Nucleus accumbens (tissue), 56 donors: ENCODE data around the gene ZBED4.

Experiments used
- DNase-seq, 56 donors: peaks; one replicate each; lab custom pipeline; 2025; lab: John Stamatoyannopoulos, UW

The ZBED4 gene

GRCh38 chr22:49897015-49897684 lies 43.5 kb downstream of the ZBED4 start:
- DNase-seq, result no peak

DNA sequence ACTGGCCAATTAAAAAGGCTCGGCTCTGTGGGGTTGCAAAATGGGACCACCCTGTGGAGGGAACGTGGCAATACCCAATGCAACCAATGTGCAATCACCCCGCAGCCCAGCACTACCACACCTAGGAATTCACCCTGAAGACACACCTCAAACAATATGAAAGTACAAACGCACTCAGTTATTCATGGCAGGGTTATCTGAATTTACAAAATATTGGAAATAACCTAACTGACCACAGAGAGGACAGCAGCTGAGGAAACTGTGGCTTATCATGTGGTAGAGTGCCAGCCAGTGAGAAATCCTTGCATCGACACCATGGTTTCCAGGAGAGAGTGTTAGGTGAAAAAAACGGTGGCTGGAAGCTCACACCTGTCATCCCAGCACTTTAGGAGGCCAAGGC lies 45.9 kb downstream of the ZBED4 start:
- no peak for DNase-seq

DNA sequence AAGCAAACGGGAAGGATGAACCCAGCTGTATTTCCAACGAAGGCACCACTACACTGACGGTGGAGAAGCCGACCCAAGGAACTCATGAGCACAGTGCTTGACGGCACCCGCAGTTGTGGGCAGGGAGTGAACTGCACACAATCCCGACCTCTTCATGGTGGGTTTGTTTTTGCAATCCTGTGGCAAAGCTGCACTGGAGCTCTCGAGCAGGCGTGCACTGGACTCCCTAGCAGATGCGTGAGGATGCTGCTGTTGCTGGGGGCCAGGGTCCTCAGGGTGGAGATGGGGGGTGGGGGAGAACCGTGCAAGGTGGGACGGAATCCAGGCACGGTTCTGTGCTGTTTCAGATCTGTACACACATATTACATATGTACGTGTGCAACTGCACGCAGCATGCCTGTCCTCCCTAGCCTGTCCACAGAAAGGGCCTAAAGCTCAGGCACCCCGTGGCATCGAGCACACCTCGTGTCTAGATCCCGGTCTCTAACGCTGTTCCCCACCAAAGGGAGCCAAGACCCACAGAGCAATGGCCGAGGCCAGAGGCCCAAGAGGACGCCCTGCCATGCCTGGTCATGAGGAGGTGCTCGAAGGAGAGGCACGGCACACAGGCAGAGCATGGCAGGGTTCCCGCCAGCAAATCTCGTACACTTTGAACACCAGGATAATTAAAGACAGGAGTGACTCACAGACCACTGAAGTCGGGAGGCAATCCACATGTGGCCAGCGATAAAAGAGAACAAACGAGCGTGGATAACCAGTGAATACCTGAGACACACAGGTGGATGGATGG lies 47.0 kb downstream of the ZBED4 start:
- DNase-seq, result no peak

DNA sequence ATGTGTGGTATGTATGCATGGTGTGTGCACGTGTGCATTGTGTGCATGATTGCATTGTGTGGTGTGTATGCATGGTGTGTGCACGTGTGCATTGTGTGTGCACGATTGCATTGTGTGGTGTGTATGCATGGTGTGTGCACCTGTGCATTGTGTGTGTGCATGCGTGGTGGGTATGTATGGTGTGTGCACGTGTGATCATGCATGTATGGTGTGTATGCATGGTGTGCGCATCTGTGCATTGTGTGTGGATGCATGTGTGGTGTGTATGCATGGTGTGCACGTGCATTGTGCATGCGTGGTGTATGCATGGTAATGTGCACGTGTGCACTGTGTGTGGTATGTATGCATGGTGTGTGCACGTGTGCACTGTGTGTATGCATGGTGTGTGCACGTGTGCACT lies 47.8 kb downstream of the ZBED4 start:
- no peak for DNase-seq

DNA sequence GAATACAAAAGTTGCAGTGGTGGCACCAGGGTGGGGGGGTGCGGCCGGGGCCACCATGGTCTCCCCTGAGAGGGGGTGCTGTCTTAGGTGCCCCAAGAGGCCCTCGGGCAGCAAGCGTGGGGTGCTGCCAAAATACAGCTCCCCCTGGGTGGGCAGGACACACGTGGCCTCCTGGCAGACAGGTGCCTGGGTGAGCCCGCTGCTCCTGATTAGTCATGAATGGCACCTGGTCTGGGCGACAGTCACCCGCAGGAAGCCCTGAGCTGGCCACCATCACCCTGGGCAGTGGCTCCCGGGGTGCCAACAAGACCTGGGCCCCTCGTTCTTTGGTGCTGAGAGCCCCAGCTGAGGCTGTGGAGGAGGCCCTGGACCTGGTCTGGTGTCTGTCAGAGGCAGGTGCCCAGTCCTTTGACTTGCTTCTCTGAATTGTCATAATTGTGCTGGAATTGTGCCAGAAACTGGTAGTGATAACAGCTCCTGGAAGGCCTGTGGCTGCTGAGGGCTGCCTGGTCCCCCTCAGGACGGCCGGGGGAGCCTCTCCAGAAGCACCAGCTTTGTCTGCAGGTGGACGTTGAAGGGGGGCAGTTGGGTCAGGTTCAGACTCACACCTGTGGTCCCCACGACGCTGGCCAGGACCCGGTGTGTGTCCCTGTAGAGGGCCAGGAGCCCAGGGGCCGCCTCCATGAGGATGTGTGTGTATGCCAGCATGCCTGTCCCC lies 49.8 kb downstream of the ZBED4 start:
- DNase-seq, result no peak

DNA sequence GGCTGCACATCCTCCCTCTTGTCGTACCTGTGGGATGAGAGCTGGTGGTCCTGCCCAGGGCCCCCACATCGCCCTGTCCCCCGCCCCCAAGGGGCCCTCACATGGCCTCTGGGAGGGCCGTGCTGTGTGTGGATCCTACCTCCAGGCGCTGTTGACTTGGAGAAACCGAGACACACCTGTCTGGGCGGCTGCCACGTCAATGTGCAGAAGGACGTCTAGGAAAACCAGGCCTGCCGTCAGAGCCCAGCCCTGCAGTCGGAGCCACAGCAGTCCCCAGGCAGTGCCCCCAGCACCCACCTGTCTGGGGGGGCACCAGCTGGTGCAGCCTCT lies 50.4 kb downstream of the ZBED4 start:
- no peak for DNase-seq

- no peak for DNase-seq
Observed at GRCh38 chr22:49905465-49905864, 51.8 kb downstream of the ZBED4 start.

- no peak for DNase-seq
Observed at GRCh38 chr22:49906071-49906798, 52.6 kb downstream of the ZBED4 start.

DNA sequence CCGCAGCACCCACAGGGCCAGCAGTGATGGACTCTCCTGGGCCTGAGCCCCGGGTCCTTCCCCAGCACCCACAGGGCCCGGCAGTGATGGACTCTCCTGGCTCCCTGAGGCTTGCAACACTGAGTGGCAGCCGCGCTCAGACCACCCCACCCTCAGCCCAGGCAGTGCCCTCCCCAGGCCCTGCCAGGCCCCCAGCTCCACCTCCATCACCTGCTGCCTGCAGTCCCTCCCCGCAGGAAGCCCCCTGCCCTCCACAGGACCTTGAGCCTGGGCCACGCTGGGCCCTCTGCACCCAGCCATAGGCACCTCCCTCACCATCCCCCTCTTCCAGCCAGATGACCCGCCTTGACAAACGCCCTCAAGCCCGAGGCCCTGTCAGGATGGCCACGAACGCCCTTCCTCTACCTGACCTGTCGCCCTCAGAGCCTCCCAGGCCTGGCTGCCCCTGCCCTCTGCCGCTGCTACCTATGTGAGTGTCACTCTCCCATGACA lies 53.2 kb downstream of the ZBED4 start:
- no peak for DNase-seq

DNA sequence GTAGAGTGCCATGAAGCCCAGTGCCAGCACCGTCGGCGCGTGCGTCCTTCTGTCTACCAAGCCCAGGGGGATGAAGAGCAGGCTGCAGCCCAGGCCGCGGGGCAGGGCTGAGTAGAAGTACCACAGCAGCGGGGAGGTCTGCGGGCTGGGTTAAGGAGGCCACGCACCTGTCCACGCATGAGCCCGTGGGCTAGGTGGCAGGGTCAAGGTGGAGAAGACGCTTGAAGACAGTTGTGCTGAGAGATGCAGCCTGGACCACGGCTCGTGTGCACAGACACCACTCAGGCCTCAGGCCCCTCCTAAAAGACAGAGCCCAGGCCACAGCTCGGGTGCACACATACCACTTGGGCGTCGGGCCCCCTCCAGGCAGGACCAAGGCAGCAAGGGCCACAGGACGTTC lies 54.2 kb downstream of the ZBED4 start:
- DNase-seq, result no peak

GRCh38 chr22:49909476-49910205 lies 56.0 kb downstream of the ZBED4 start:
- no peak for DNase-seq

DNA sequence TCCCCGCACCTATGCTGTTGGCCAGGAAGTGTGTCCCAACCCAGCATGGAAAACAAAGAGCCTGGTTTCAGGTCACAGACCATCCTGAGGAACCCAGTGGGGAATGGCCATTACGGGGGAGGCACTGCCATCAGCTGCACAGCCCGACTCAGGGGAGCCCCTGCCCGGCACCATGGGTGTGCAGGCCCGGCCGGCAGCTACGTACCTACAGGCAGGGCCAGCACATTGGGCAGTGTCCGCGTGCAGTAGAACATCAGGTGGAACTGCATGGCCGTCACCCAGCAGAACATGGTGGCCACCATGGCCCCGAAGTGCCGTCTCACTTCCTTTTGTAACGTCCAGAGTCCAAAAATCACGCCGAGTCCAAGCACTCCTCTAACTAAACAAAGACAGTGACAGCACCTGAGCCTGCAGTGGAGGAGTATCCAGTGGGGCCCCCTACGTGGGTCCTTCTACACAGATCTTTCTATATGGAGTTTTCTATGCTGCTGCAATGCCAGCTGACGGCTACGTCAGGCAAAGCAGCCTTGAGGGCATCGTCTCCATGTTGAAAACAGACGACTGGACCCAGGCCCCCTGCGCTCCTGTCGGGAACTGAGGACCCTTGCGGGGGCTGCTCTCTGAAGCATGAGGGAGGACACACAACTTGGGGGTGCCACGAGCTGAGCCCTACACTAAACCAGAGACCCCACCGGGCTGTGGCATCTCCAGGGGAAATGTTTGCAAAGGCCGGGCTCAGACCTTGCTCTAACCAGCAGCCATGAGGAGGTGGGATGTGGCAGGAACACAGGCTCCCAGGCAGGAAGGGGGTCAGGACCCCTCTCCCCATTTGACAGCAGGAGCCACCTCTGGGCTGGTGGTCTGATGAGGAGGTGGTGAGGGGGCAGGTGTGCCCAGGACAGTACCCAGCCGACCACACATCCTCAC lies 56.8 kb downstream of the ZBED4 start:
- no peak for DNase-seq

- no peak for DNase-seq
Observed at GRCh38 chr22:49911881-49912625, 58.4 kb downstream of the ZBED4 start.

DNA sequence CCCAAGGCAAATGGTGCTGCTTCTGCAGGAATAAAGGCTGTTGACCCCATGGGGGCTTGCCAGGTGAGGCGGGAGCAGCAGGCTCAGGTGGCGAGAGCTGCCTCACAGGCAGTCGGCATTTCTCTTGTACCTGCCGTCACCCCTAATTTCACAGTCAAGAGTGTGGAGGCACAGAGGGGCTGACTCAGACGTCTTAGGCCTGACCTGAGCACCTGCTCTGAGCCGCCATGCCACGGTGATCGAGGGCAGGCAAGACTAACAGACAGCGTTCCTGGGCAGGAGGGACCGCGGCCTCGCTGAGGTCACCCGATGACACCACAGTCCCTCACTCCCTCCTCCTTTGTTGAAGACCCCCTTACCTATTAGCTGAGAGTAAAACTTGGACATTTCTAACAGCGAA lies 59.4 kb downstream of the ZBED4 start:
- no peak for DNase-seq

GRCh38 chr22:49913446-49913845 lies 59.8 kb downstream of the ZBED4 start:
- DNase-seq, result no peak

DNA sequence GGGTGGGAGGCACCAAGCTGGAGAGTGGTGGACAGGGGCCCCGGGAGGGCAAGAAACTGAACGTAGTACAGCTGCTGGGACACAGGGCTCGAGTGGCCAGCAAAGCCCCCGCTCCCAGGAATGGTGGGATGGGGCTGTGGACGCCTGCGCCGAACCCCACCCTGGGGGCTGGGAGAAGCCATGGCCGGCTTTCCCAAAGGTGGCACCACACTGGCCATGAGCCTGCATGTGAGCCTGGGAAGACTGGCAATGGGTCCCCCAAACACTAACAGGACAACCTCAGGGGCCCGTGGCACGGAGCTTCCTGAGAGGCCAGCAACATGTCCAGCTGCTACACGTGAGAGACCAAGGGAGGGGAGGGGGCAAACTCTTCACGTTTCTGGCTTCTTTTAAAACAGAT lies 60.6 kb downstream of the ZBED4 start:
- DNase-seq, result no peak

- DNase-seq, result no peak
Observed at GRCh38 chr22:49915610-49916009, 62.0 kb downstream of the ZBED4 start.

- DNase-seq, result no peak
Observed at GRCh38 chr22:49916831-49917230, 63.2 kb downstream of the ZBED4 start.
